A549 (cell line): ENCODE data around the gene SPATA2L. TPM values are rescaled to one million over a fixed set of nuclear protein-coding genes. Genes with fewer than 3 reads are reported as not detected.
A peak's percentile ranks its signal among the peaks of the same experiment; 100 is the strongest.

Experiments
- ATAC-seq, 2 experiments: fragments of 200-7000 bp in 1 of 2; fragments of >200 bp in 1 of 2; cut with Nextera tagmentation in 1 of 2; cut with Tn5 transposase in 1 of 2; 3 replicates each; pipeline versions ENCODE4 v1.8.0 to v1.9.1; 2018 to 2020; ENCODE audit warnings: mild to moderate bottlenecking in 1 of 2, moderate library complexity in 1 of 2
- CTCF ChIA-PET: fragments of 300-600 bp; sonication (Branson Sonifier 250); formaldehyde crosslinking; extraction: SDS; loops from one replicate; lab custom pipeline; 2021; ENCODE audit warnings: antibody characterized with exemption, inconsistent platforms; lab: Yijun Ruan, JAX
- POLR2A ChIA-PET: fragments of 350-600 bp; formaldehyde crosslinking; extraction: SDS; loops from one replicate; lab custom pipeline; 2021; ENCODE audit warnings: antibody characterized with exemption, inconsistent platforms; lab: Yijun Ruan, JAX
- DNase-seq, 2 experiments: peaks; one replicate each; pipeline versions ENCODE4 v3.0.0 to v3.0.0-alpha.2; 2011 to 2016; ENCODE audit warnings: low read depth in 1 of 2, low spot score in 1 of 2
- FAIRE-seq: peaks from 2 replicates; lab custom pipeline; 2011; peaks lifted over from hg19 to GRCh38; lab: Jason Lieb, UNC
- H3K27ac ChIP-seq, 2 experiments: fragments of >200 bp; sonication (Bioruptor Twin); formaldehyde crosslinking; 3 replicates each; pipeline ENCODE4 v1.5.1; 2016 to 2017
- H3K4me1 ChIP-seq: fragments of >200 bp; sonication (Bioruptor Twin); formaldehyde crosslinking; 3 replicates; pipeline ENCODE4 v1.6.1; 2016
- H3K4me2 ChIP-seq: fragments of >200 bp; sonication (Bioruptor Twin); formaldehyde crosslinking; 3 replicates; pipeline ENCODE4 v1.6.1; 2016
- H3K4me3 ChIP-seq: fragments of >200 bp; sonication (Bioruptor Twin); formaldehyde crosslinking; 3 replicates; pipeline ENCODE4 v1.5.1; 2016
- H3K9me3 ChIP-seq: fragments of >200 bp; sonication (Bioruptor Twin); formaldehyde crosslinking; 3 replicates; pipeline ENCODE4 v1.6.1; 2016
- ATOH8 ChIP-seq: fragments of 250-450 bp; sonication (Bioruptor Pico); IDR thresholded peaks from 2 replicates; pipeline ENCODE4 v1.5.0; 2020; ENCODE audit warnings: low read depth, mild to moderate bottlenecking, moderate library complexity
- BCL3 ChIP-seq: fragments of >200 bp; sonication (Bioruptor Twin); formaldehyde crosslinking; IDR thresholded peaks from 3 replicates; pipeline ENCODE4 v1.6.1; 2016
- CHD4 ChIP-seq: fragments of 200-600 bp; sonication (generic); IDR thresholded peaks from 2 replicates; pipeline ENCODE4 v1.6.1; 2016; ENCODE audit warnings: antibody characterized with exemption, mild to moderate bottlenecking, borderline replicate concordance
- E2F6 ChIP-seq: IDR thresholded peaks from 2 replicates; pipeline ENCODE4 v1.6.1; 2012; ENCODE audit warnings: low read depth, borderline replicate concordance
- EHF ChIP-seq: fragments of 250-450 bp; sonication (Bioruptor Pico); IDR thresholded peaks from 2 replicates; pipeline ENCODE4 v1.5.0; 2020; ENCODE audit warnings: mild to moderate bottlenecking
- EHMT2 ChIP-seq: fragments of 200-600 bp; sonication (generic); IDR thresholded peaks from 2 replicates; pipeline ENCODE4 v1.6.1; 2016; ENCODE audit warnings: antibody characterized with exemption, low read depth, mild to moderate bottlenecking, moderate library complexity
- EP300 ChIP-seq, 2 experiments: fragments of >200 bp; sonication (Bioruptor Twin); formaldehyde crosslinking; IDR thresholded peaks; 2 replicates in 1 of 2; 3 replicates in 1 of 2; pipeline ENCODE4 v1.6.1; 2016 to 2017
- GATA3 ChIP-seq: IDR thresholded peaks from 2 replicates; pipeline ENCODE4 v1.6.1; 2012; ENCODE audit warnings: borderline replicate concordance
- KDM1A ChIP-seq: fragments of 200-600 bp; sonication (generic); IDR thresholded peaks from 2 replicates; pipeline ENCODE4 v1.6.1; 2016; ENCODE audit warnings: low read depth, mild to moderate bottlenecking
- KDM5A ChIP-seq: fragments of 200-600 bp; sonication (generic); IDR thresholded peaks from 2 replicates; pipeline ENCODE4 v1.6.1; 2016; ENCODE audit warnings: antibody characterized with exemption, mild to moderate bottlenecking
- MYC ChIP-seq: IDR thresholded peaks from 2 replicates; pipeline ENCODE4 v1.6.1; 2012; ENCODE audit warnings: mild to moderate bottlenecking, inconsistent platforms, low read length, improper control_type of control experiment, borderline replicate concordance
- PHF8 ChIP-seq: fragments of 200-600 bp; sonication (generic); IDR thresholded peaks from 2 replicates; pipeline ENCODE4 v1.6.1; 2016; ENCODE audit warnings: low read depth, mild to moderate bottlenecking, antibody characterized with exemption, moderate library complexity, borderline replicate concordance
- POLR2A ChIP-seq: IDR thresholded peaks from 2 replicates; pipeline ENCODE4 v1.6.1; 2012; ENCODE audit warnings: mild to moderate bottlenecking, low read length
- RCOR1 ChIP-seq: fragments of 150-350 bp; IDR thresholded peaks from 2 replicates; pipeline ENCODE4 v1.6.1; 2014; ENCODE audit warnings: antibody characterized with exemption, low read length, low read depth
- REST ChIP-seq: fragments of 200-600 bp; sonication (generic); IDR thresholded peaks from 2 replicates; pipeline ENCODE4 v1.6.1; 2016; ENCODE audit warnings: antibody characterized with exemption, mild to moderate bottlenecking, moderate library complexity
- USF2 ChIP-seq: fragments of 450-650 bp; IDR thresholded peaks from 2 replicates; pipeline ENCODE4 v1.6.1; 2014; ENCODE audit warnings: antibody characterized with exemption
- ZNF302 ChIP-seq: fragments of 250-450 bp; sonication (Bioruptor Pico); IDR thresholded peaks from 2 replicates; pipeline ENCODE4 v1.9.0; 2021; ENCODE audit warnings: inconsistent platforms, mild to moderate bottlenecking, moderate library complexity
- ZSCAN20 ChIP-seq: fragments of 250-450 bp; sonication (Bioruptor Pico); IDR thresholded peaks from 2 replicates; pipeline ENCODE4 v1.8.0; 2022; ENCODE audit warnings: mild to moderate bottlenecking, moderate library complexity
- WGBS: methylation state at CpG from one replicate; pipeline ENCODE4 v1.1.6; 2017; ENCODE audit errors: missing lambda C conversion rate; 5-methylcytosine and 5-hydroxymethylcytosine counted together
- polyA minus RNA-seq: library from RNA; depleted of rRNA, polyadenylated mRNA; stranded (reverse); fragments of >200 nt; gene quantifications from 2 replicates; pipeline ENCODE4 v1.2.3, GENCODE V29; 2011; rRNA and poly(A)+ RNA removed
- polyA plus RNA-seq, 4 experiments: library from polyadenylated mRNA; depleted of rRNA in 3 of 4; stranded (reverse); fragments of >200 nt; fragmentation: RNase III in 1 of 4; extraction: RNeasy Plus Mini Kit Qiagen cat#74134 plus additional on column Dnase treatment in 1 of 4; gene quantifications; 2 replicates in 3 of 4; 3 replicates in 1 of 4; pipeline ENCODE4 v1.2.3, GENCODE V29; 2011 to 2017
- TF ChIP-seq, protein P1 (sequence below): IDR thresholded peaks from 2 replicates; pipeline ENCODE4 v1.6.1; 2012

SPATA2L gene, protein sequence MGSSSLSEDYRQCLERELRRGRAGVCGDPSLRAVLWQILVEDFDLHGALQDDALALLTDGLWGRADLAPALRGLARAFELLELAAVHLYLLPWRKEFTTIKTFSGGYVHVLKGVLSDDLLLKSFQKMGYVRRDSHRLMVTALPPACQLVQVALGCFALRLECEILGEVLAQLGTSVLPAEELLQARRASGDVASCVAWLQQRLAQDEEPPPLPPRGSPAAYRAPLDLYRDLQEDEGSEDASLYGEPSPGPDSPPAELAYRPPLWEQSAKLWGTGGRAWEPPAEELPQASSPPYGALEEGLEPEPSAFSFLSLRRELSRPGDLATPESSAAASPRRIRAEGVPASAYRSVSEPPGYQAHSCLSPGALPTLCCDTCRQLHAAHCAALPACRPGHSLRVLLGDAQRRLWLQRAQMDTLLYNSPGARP
- polyA plus RNA-seq (2011; rRNA removed) (3.5 and 3.6 TPM in 2 replicates), polyA plus RNA-seq (2017; fragmentation: RNase III; extraction: RNeasy Plus Mini Kit Qiagen cat#74134 plus additional on column Dnase treatment) (4.7 to 5.2 TPM (median 4.9 TPM) in 3 replicates), polyA minus RNA-seq (3.0 and 3.7 TPM in 2 replicates)
- 9.1 and 12.3 TPM in 2 replicates for polyA plus RNA-seq (2012; cell fraction: cytosol; rRNA removed)
- 16.2 and 21.7 TPM in 2 replicates for polyA plus RNA-seq (2012; cell fraction: nucleus; rRNA removed)

- Histone ChIP-seq H3K4me2 (peak within 1 kb of the TSS; percentile 98), H3K27ac (peak within 1 kb of the TSS; percentile 82 to 92), H3K9me3 (no peaks in the 10 kb centered on the region), H3K4me3 (peak within 1 kb of the TSS; percentile 69), H3K4me1 (peaks cover 12% of the 10 kb centered on the region)
- ChIA-PET POLR2A (interaction anchor here (0.7 to 2.6 kb wide), 3 partner anchors 10 to 161 kb away, joined by 4 to 24 read pairs (median 6); partner anchors contain the start of gene CDK10), CTCF (interaction anchor here (0.8 to 4.3 kb wide), 14 partner anchors 8 to 209 kb away, joined by 3 to 33 read pairs (median 8); partner anchors contain the start of gene SPIRE2)
- no peak for FAIRE-seq
- DNase-seq = peak; percentile 92 to 95
- peak; percentile 58 to 73 for ATAC-seq
- no peak for TF ChIP-seq KDM1A
- TF ChIP-seq USF2 = 0 out of 2 replicates have a peak, but pooled peaks have one; percentile 7
- TF ChIP-seq, protein P1, sequence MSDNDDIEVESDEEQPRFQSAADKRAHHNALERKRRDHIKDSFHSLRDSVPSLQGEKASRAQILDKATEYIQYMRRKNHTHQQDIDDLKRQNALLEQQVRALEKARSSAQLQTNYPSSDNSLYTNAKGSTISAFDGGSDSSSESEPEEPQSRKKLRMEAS = peak; percentile 65
- peak; percentile 80; the same call in 1 of the 2 replicates for TF ChIP-seq PHF8
- 0 out of 3 replicates have a peak, but pooled peaks have one; percentile 41 for TF ChIP-seq BCL3
- TF ChIP-seq ATOH8 (CRISPR knock-in tag) = 0 out of 2 replicates have a peak, but pooled peaks have one; percentile 35
- TF ChIP-seq MYC = no peak
- peak; percentile 42; the same call in 1 of the 2 replicates for TF ChIP-seq E2F6
- 0 out of 2 replicates have a peak, but pooled peaks have one; percentile 9 for TF ChIP-seq REST
- TF ChIP-seq POLR2A = peak; percentile 60
- TF ChIP-seq, all 56 proteins: peak for 8
- whole genome bisulfite sequencing = 2% methylated on average over 35 of the region's 97 CpGs
Measured at GRCh38 chr16:89701425-89702406, at the start of gene SPATA2L. Gene SPATA2L (minus strand): TSS chr16:89701705. CDS start chr16:89701232, 473 bp downstream.

GRCh38 chr16:89749637-89750036 is 48.1 kb upstream of the SPATA2L start:
- no peaks in the 10 kb centered on the region for H3K9me3 ChIP-seq
- ATAC-seq (no peak), DNase-seq (no peak), FAIRE-seq (no peak)
- no peak overlapping the region for H3K4me2 ChIP-seq
- CTCF ChIA-PET = interaction anchor here (1.2 to 7.0 kb wide), 5 partner anchors 15 to 160 kb away, joined by 3 to 71 read pairs (median 7); no protein-coding TSS in a partner anchor
- H3K4me1 ChIP-seq = no peaks in the 10 kb centered on the region
- WGBS = 88% methylated on average over 10 of the region's 10 CpGs
- no peak overlapping the region for H3K27ac ChIP-seq
- no peak for TF ChIP-seq ZSCAN20
- no peak for TF ChIP-seq GATA3
- no peak for TF ChIP-seq USF2
- no peak for TF ChIP-seq ZNF302 (CRISPR knock-in tag)
- TF ChIP-seq RCOR1 = no peak
- TF ChIP-seq CHD4 = no peak
- no peak for TF ChIP-seq EHMT2
- no peak for TF ChIP-seq PHF8
- TF ChIP-seq KDM5A = no peak
- no peak for TF ChIP-seq EP300 (IDR thresholded peaks at IDR 0.05)
- TF ChIP-seq EHF (CRISPR knock-in tag) = no peak
- TF ChIP-seq, all 56 proteins: peak for 0
- POLR2A ChIA-PET = no interaction called here
- H3K4me3 ChIP-seq = no peak overlapping the region
